ENCODE results near the gene MND1.

The MND1 gene

GRCh38 chr4:153322791-153323190, 21.7 kb upstream of the MND1 start:
- Histone ChIP-seq H3K4me1 (ENCODE audit: control insufficient read depth in 2 of 2, insufficient read depth in 1 of 2, low read depth in 1 of 2, low read length in 2 of 2) (no peaks in the 10 kb centered on the region), H3K36me3 (replicated peaks in 1 of 2; ENCODE audit: control insufficient read depth in 2 of 2, insufficient read depth in 2 of 2, low read length in 2 of 2) (peaks cover 5 to 98% of the 10 kb centered on the region in 2 donors), H3K79me1 (ENCODE audit: low read depth, low read length) (no peaks in the 10 kb centered on the region), H3K18ac (ENCODE audit: low read length) (no peak overlapping the region), H2AFZ (ENCODE audit: low read length) (no peak overlapping the region), H2AK5ac (ENCODE audit: low read depth, low read length) (no peak overlapping the region), H3K4me2 (ENCODE audit: insufficient read depth, low read length, poor library complexity, severe bottlenecking) (no peak overlapping the region), H3K23ac (ENCODE audit: low read depth, low read length, poor library complexity) (no peak overlapping the region), H2BK12ac (ENCODE audit: low read length) (no peak overlapping the region), H4K8ac (ENCODE audit: low read depth, low read length) (no peak overlapping the region), H2BK5ac (ENCODE audit: low read length) (no peak overlapping the region), H3K9me3 (replicated peaks in 1 of 2; ENCODE audit: control insufficient read depth in 2 of 2, insufficient read depth in 1 of 2, low read depth in 1 of 2, low read length in 2 of 2) (no peaks in the 10 kb centered on the region), H3K4ac (ENCODE audit: low read length) (no peak overlapping the region), H2BK15ac (ENCODE audit: low read length) (no peak overlapping the region), H3K14ac (ENCODE audit: low read length) (no peak overlapping the region), H2BK120ac (ENCODE audit: low read depth, low read length) (no peak overlapping the region), H3K27me3 (ENCODE audit: control insufficient read depth in 3 of 3, insufficient read depth in 3 of 3, low read depth in 1 of 3, low read length in 3 of 3) (no peaks in the 10 kb centered on the region), H3K4me3 (ENCODE audit: low read length in 2 of 2) (no peak overlapping the region), H3K27ac (replicated peaks; ENCODE audit: low read length) (no peak overlapping the region), H3K9ac (ENCODE audit: low read depth, low read length, poor library complexity) (no peak overlapping the region), H4K91ac (ENCODE audit: low read depth, low read length, poor library complexity) (no peak overlapping the region)
- no peak for DNase-seq (ENCODE audit: low spot score)
- WGBS, 2 donors (ENCODE audit: extremely low coverage in 2 of 2, insufficient read length in 2 of 2, insufficient replicate concordance in 1 of 2) = no CpG with 5 or more reads among the region's 6 CpGs

DNA sequence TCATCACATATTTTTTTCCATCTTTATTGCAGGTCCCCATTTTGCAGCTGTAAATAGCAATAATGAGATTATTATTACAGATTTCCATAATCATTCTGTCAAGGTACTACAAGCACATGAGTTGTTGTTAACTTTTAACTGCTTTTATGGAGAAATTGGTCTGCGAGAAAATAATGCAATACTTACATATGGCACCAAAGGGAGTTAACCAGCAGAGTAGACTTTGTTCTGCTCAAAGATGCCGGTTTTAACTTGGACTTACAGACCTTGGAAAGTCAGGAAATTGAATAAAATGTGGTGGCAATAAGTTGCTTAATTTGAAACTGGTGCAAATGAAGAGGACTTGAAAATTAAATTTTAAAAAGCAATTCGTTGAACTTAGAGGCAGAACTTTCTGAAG, 20.4 kb upstream of the MND1 start:
- H3K4me3 ChIP-seq (ENCODE audit: low read length in 2 of 2) = no peak overlapping the region
- H3K27me3 ChIP-seq (ENCODE audit: control insufficient read depth in 3 of 3, insufficient read depth in 3 of 3, low read depth in 1 of 3, low read length in 3 of 3) = no peaks in the 10 kb centered on the region
- no peaks in the 10 kb centered on the region for H3K4me1 ChIP-seq (ENCODE audit: control insufficient read depth in 2 of 2, insufficient read depth in 1 of 2, low read depth in 1 of 2, low read length in 2 of 2)
- H3K79me1 ChIP-seq (ENCODE audit: low read depth, low read length) = no peaks in the 10 kb centered on the region
- no peak for DNase-seq (ENCODE audit: low spot score)
- H3K18ac ChIP-seq (ENCODE audit: low read length) = no peak overlapping the region
- H4K8ac ChIP-seq (ENCODE audit: low read depth, low read length) = no peak overlapping the region
- no peak overlapping the region for H2BK120ac ChIP-seq (ENCODE audit: low read depth, low read length)
- H2BK12ac ChIP-seq (ENCODE audit: low read length) = no peak overlapping the region
- no peak overlapping the region for H3K9ac ChIP-seq (ENCODE audit: low read depth, low read length, poor library complexity)
- H4K91ac ChIP-seq (ENCODE audit: low read depth, low read length, poor library complexity) = no peak overlapping the region
- no peak overlapping the region for H3K4me2 ChIP-seq (ENCODE audit: insufficient read depth, low read length, poor library complexity, severe bottlenecking)
- H3K27ac ChIP-seq (replicated peaks; ENCODE audit: low read length) = no peak overlapping the region
- H2BK15ac ChIP-seq (ENCODE audit: low read length) = no peak overlapping the region
- H2AFZ ChIP-seq (ENCODE audit: low read length) = no peak overlapping the region
- H3K14ac ChIP-seq (ENCODE audit: low read length) = no peak overlapping the region
- peaks cover 3 to 99% of the 10 kb centered on the region in 2 donors for H3K36me3 ChIP-seq (replicated peaks in 1 of 2; ENCODE audit: control insufficient read depth in 2 of 2, insufficient read depth in 2 of 2, low read length in 2 of 2)
- H3K23ac ChIP-seq (ENCODE audit: low read depth, low read length, poor library complexity) = no peak overlapping the region
- no peak overlapping the region for H2AK5ac ChIP-seq (ENCODE audit: low read depth, low read length)
- no CpG with 5 or more reads among the region's 3 CpGs for WGBS, 2 donors (ENCODE audit: extremely low coverage in 2 of 2, insufficient read length in 2 of 2, insufficient replicate concordance in 1 of 2)
- H2BK5ac ChIP-seq (ENCODE audit: low read length) = no peak overlapping the region
- H3K9me3 ChIP-seq (replicated peaks in 1 of 2; ENCODE audit: control insufficient read depth in 2 of 2, insufficient read depth in 1 of 2, low read depth in 1 of 2, low read length in 2 of 2) = no peaks in the 10 kb centered on the region
- no peak overlapping the region for H3K4ac ChIP-seq (ENCODE audit: low read length)

- no peak overlapping the region for H3K4me2 ChIP-seq (ENCODE audit: insufficient read depth, low read length, poor library complexity, severe bottlenecking)
- WGBS, 2 donors (ENCODE audit: extremely low coverage in 2 of 2, insufficient read length in 2 of 2, insufficient replicate concordance in 1 of 2) = no CpG with 5 or more reads among the region's 2 CpGs
- peaks cover 3 to 100% of the 10 kb centered on the region in 2 donors for H3K36me3 ChIP-seq (replicated peaks in 1 of 2; ENCODE audit: control insufficient read depth in 2 of 2, insufficient read depth in 2 of 2, low read length in 2 of 2)
- no peak overlapping the region for H4K8ac ChIP-seq (ENCODE audit: low read depth, low read length)
- no peak overlapping the region for H2BK120ac ChIP-seq (ENCODE audit: low read depth, low read length)
- H3K27me3 ChIP-seq (ENCODE audit: control insufficient read depth in 3 of 3, insufficient read depth in 3 of 3, low read depth in 1 of 3, low read length in 3 of 3) = no peaks in the 10 kb centered on the region
- no peak overlapping the region for H3K27ac ChIP-seq (replicated peaks; ENCODE audit: low read length)
- H3K4ac ChIP-seq (ENCODE audit: low read length) = no peak overlapping the region
- H3K79me1 ChIP-seq (ENCODE audit: low read depth, low read length) = no peaks in the 10 kb centered on the region
- no peak overlapping the region for H2BK12ac ChIP-seq (ENCODE audit: low read length)
- no peak overlapping the region for H3K23ac ChIP-seq (ENCODE audit: low read depth, low read length, poor library complexity)
- no peak overlapping the region for H3K14ac ChIP-seq (ENCODE audit: low read length)
- no peak overlapping the region for H2AK5ac ChIP-seq (ENCODE audit: low read depth, low read length)
- DNase-seq (ENCODE audit: low spot score) = no peak
- no peak overlapping the region for H2BK15ac ChIP-seq (ENCODE audit: low read length)
- H3K9me3 ChIP-seq (replicated peaks in 1 of 2; ENCODE audit: control insufficient read depth in 2 of 2, insufficient read depth in 1 of 2, low read depth in 1 of 2, low read length in 2 of 2) = no peaks in the 10 kb centered on the region
- H4K91ac ChIP-seq (ENCODE audit: low read depth, low read length, poor library complexity) = no peak overlapping the region
- no peak overlapping the region for H3K9ac ChIP-seq (ENCODE audit: low read depth, low read length, poor library complexity)
- H3K4me1 ChIP-seq (ENCODE audit: control insufficient read depth in 2 of 2, insufficient read depth in 1 of 2, low read depth in 1 of 2, low read length in 2 of 2) = no peaks in the 10 kb centered on the region
- no peak overlapping the region for H2BK5ac ChIP-seq (ENCODE audit: low read length)
- no peak overlapping the region for H3K18ac ChIP-seq (ENCODE audit: low read length)
- H3K4me3 ChIP-seq (ENCODE audit: low read length in 2 of 2) = no peak overlapping the region
- H2AFZ ChIP-seq (ENCODE audit: low read length) = no peak overlapping the region
Observed at GRCh38 chr4:153325558-153325957, 18.9 kb upstream of the MND1 start.

DNA sequence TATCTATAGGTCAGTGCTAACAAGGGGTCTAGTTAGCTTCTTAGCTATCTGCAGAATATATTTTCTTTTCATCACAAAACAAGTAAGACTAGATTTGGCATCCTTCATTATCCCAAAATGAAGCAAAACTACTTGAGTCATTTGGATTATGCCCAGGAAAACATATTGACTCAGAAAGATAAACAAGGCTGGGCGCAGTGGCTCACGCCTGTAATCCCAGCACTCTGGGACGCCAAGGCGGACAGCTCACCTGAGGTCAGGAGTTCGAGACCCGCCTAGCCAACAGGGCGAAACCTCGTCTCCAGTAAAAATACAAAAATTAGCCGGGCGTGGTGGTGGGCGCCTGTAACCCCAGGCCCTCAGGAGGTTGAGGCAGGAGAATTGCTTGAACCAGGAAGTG, 18.0 kb upstream of the MND1 start:
- no peak overlapping the region for H3K4me3 ChIP-seq (ENCODE audit: low read length in 2 of 2)
- no peak overlapping the region for H2BK12ac ChIP-seq (ENCODE audit: low read length)
- no peak overlapping the region for H3K27ac ChIP-seq (replicated peaks; ENCODE audit: low read length)
- no peak for DNase-seq (ENCODE audit: low spot score)
- peak overlapping the region; percentile 32 for H3K23ac ChIP-seq (ENCODE audit: low read depth, low read length, poor library complexity)
- H3K27me3 ChIP-seq (ENCODE audit: control insufficient read depth in 3 of 3, insufficient read depth in 3 of 3, low read depth in 1 of 3, low read length in 3 of 3) = no peaks in the 10 kb centered on the region
- no peaks in the 10 kb centered on the region for H3K4me1 ChIP-seq (ENCODE audit: control insufficient read depth in 2 of 2, insufficient read depth in 1 of 2, low read depth in 1 of 2, low read length in 2 of 2)
- no peak overlapping the region for H2BK120ac ChIP-seq (ENCODE audit: low read depth, low read length)
- no CpG with 5 or more reads among the region's 11 CpGs for WGBS, 2 donors (ENCODE audit: extremely low coverage in 2 of 2, insufficient read length in 2 of 2, insufficient replicate concordance in 1 of 2)
- H4K91ac ChIP-seq (ENCODE audit: low read depth, low read length, poor library complexity) = no peak overlapping the region
- no peak overlapping the region for H2BK15ac ChIP-seq (ENCODE audit: low read length)
- H3K4ac ChIP-seq (ENCODE audit: low read length) = no peak overlapping the region
- no peaks in the 10 kb centered on the region for H3K79me1 ChIP-seq (ENCODE audit: low read depth, low read length)
- peaks cover 2 to 100% of the 10 kb centered on the region in 2 donors for H3K36me3 ChIP-seq (replicated peaks in 1 of 2; ENCODE audit: control insufficient read depth in 2 of 2, insufficient read depth in 2 of 2, low read length in 2 of 2)
- H3K18ac ChIP-seq (ENCODE audit: low read length) = no peak overlapping the region
- H2AK5ac ChIP-seq (ENCODE audit: low read depth, low read length) = no peak overlapping the region
- no peak overlapping the region for H2AFZ ChIP-seq (ENCODE audit: low read length)
- no peak overlapping the region for H3K9ac ChIP-seq (ENCODE audit: low read depth, low read length, poor library complexity)
- H3K9me3 ChIP-seq (replicated peaks in 1 of 2; ENCODE audit: control insufficient read depth in 2 of 2, insufficient read depth in 1 of 2, low read depth in 1 of 2, low read length in 2 of 2) = no peaks in the 10 kb centered on the region
- H3K14ac ChIP-seq (ENCODE audit: low read length) = no peak overlapping the region
- H4K8ac ChIP-seq (ENCODE audit: low read depth, low read length) = no peak overlapping the region
- no peak overlapping the region for H2BK5ac ChIP-seq (ENCODE audit: low read length)
- no peak overlapping the region for H3K4me2 ChIP-seq (ENCODE audit: insufficient read depth, low read length, poor library complexity, severe bottlenecking)
